GM12891 (cell line): ENCODE measurements around the gene FHIT.
A peak's percentile ranks its signal among the peaks of the same experiment; 100 is the strongest.

Source experiments
- DNase-seq: peaks from one replicate; pipeline ENCODE4 v3.0.0; 2011; ENCODE audit warnings: low spot score; ENCODE audit not compliant: insufficient read length
- FAIRE-seq: peaks from 2 replicates; lab custom pipeline; 2011; peaks lifted over from hg19 to GRCh38; lab: Jason Lieb, UNC
- PAX5 ChIP-seq: IDR thresholded peaks from 2 replicates; pipeline ENCODE4 v1.6.1; 2011; ENCODE audit warnings: low read length, moderate library complexity, mild to moderate bottlenecking; ENCODE audit not compliant: insufficient read depth, severe bottlenecking
- POLR2A ChIP-seq: IDR thresholded peaks from 2 replicates; pipeline ENCODE4 v1.6.1; 2011; ENCODE audit warnings: low read depth, low read length, control low read depth
- POLR2AphosphoS5 ChIP-seq: IDR thresholded peaks from 2 replicates; pipeline ENCODE4 v1.6.1; 2011; ENCODE audit warnings: low read depth, low read length, control low read depth
- POU2F2 ChIP-seq: IDR thresholded peaks from 2 replicates; pipeline ENCODE4 v1.6.1; 2011; ENCODE audit warnings: low read depth, mild to moderate bottlenecking, control low read depth, low read length, moderate library complexity
- SPI1 ChIP-seq: IDR thresholded peaks from 2 replicates; pipeline ENCODE4 v1.6.1; 2011; ENCODE audit warnings: low read depth, low read length, control low read depth
- TAF1 ChIP-seq: IDR thresholded peaks from 2 replicates; pipeline ENCODE4 v1.6.1; 2011; ENCODE audit warnings: low read depth, low read length, control low read depth

FHIT gene

GRCh38 chr3:60216462-60217075 lies 1034.7 kb downstream of the FHIT start:
- TF ChIP-seq POU2F2, result no peak
- no peak for TF ChIP-seq SPI1
- no peak for TF ChIP-seq TAF1
- TF ChIP-seq POLR2AphosphoS5, result no peak
- no peak for TF ChIP-seq PAX5
- TF ChIP-seq POLR2A, result no peak
- FAIRE-seq (no peak), DNase-seq (no peak)

GRCh38 chr3:60215946-60216345 lies 1035.3 kb downstream of the FHIT start:
- DNase-seq, result no peak
- FAIRE-seq, result no peak
- TF ChIP-seq POLR2A (no peak), SPI1 (no peak), POLR2AphosphoS5 (no peak), POU2F2 (no peak), PAX5 (no peak), TAF1 (no peak)

- FAIRE-seq (no peak), DNase-seq (no peak)
- TF ChIP-seq POLR2A, result no peak
- TF ChIP-seq PAX5, result no peak
- TF ChIP-seq POLR2AphosphoS5, result no peak
- TF ChIP-seq POU2F2, result no peak
- TF ChIP-seq TAF1, result no peak
Measured at GRCh38 chr3:60207905-60208304, 1043.3 kb downstream of the FHIT start.

- no peak for DNase-seq
- no peak for FAIRE-seq
- TF ChIP-seq POU2F2, result no peak
- no peak for TF ChIP-seq POLR2A
- no peak for TF ChIP-seq POLR2AphosphoS5
- no peak for TF ChIP-seq SPI1
- no peak for TF ChIP-seq PAX5
Measured at GRCh38 chr3:60206206-60206605, 1045.0 kb downstream of the FHIT start.

GRCh38 chr3:60202052-60202726 lies 1049.1 kb downstream of the FHIT start:
- DNase-seq, result no peak
- TF ChIP-seq SPI1 (peak; percentile 70), PAX5 (no peak), TAF1 (no peak), POLR2AphosphoS5 (no peak)
- no peak for FAIRE-seq

GRCh38 chr3:60199306-60199705 lies 1051.9 kb downstream of the FHIT start:
- FAIRE-seq, result no peak
- no peak for DNase-seq
- TF ChIP-seq POU2F2 (no peak), PAX5 (no peak), TAF1 (no peak), POLR2AphosphoS5 (no peak), SPI1 (no peak), POLR2A (no peak)

- FAIRE-seq, result no peak
- TF ChIP-seq POLR2AphosphoS5 (no peak), PAX5 (no peak), TAF1 (no peak), POU2F2 (no peak), POLR2A (no peak), SPI1 (no peak)
- no peak for DNase-seq
Measured at GRCh38 chr3:60198179-60198720, 1053.0 kb downstream of the FHIT start.

- peak; percentile 97 for TF ChIP-seq SPI1
- no peak for TF ChIP-seq POLR2A
- DNase-seq, result no peak
- no peak for FAIRE-seq
Measured at GRCh38 chr3:60192297-60193114, 1058.7 kb downstream of the FHIT start.

- TF ChIP-seq POLR2A (no peak), TAF1 (no peak), SPI1 (no peak), PAX5 (no peak), POLR2AphosphoS5 (no peak), POU2F2 (no peak)
- FAIRE-seq (peak; percentile 58), DNase-seq (no peak)
Measured at GRCh38 chr3:60190073-60190472, 1061.2 kb downstream of the FHIT start.

GRCh38 chr3:60189304-60189703 lies 1061.9 kb downstream of the FHIT start:
- no peak for TF ChIP-seq POU2F2
- no peak for TF ChIP-seq SPI1
- no peak for TF ChIP-seq POLR2AphosphoS5
- no peak for TF ChIP-seq TAF1
- TF ChIP-seq POLR2A, result no peak
- no peak for TF ChIP-seq PAX5
- DNase-seq (no peak), FAIRE-seq (no peak)
